NCI-H345 treated with DMSO at 0.1 percent for 48 hours (cell line): ENCODE data around the gene SELL.
"Not testable (repeated sequence)": the region's sequence is repeated elsewhere in the genome, so short reads cannot be mapped to it uniquely, and the experiment has no call there.

ENCODE experiments used
- DNase-seq: peaks from one replicate; lab custom pipeline; 2025; ENCODE audit not compliant: unreplicated experiment; lab: John Stamatoyannopoulos, UW

SELL gene

GRCh38 chr1:169711469-169712308, at the start of gene SELL:
Gene SELL, minus strand, starts transcription at chr1:169711620. Its CDS starts 122 bp downstream, at chr1:169711498.
- peak; percentile 10 for DNase-seq

GRCh38 chr1:169759038-169759437, 47.6 kb upstream of the SELL start:
- DNase-seq: no peak

- no peak for DNase-seq
Measured at GRCh38 chr1:169753549-169753948, 42.1 kb upstream of the SELL start.

- DNase-seq: no peak
Measured at GRCh38 chr1:169750041-169750440, 38.6 kb upstream of the SELL start.

GRCh38 chr1:169746550-169746949, 35.1 kb upstream of the SELL start:
- DNase-seq: no peak

GRCh38 chr1:169745015-169745861, 33.8 kb upstream of the SELL start:
- DNase-seq: no peak

GRCh38 chr1:169741666-169742394, 30.4 kb upstream of the SELL start:
- DNase-seq: no peak

GRCh38 chr1:169739980-169740379, 28.6 kb upstream of the SELL start:
- DNase-seq: no peak

GRCh38 chr1:169733924-169734323, 22.5 kb upstream of the SELL start, which contains the start of gene SELE:
Gene SELE, minus strand, starts transcription at chr1:169734079. Its CDS starts 467 bp downstream, at chr1:169733612.
- no peak for DNase-seq

GRCh38 chr1:169731446-169731845, 20.0 kb upstream of the SELL start:
- DNase-seq: no peak

- no peak for DNase-seq
Measured at GRCh38 chr1:169729991-169730390, 18.6 kb upstream of the SELL start.

- no peak for DNase-seq
Measured at GRCh38 chr1:169727307-169727706, 15.9 kb upstream of the SELL start.

- DNase-seq: no peak
Measured at GRCh38 chr1:169726851-169727250, 15.4 kb upstream of the SELL start.

GRCh38 chr1:169725930-169726329, 14.5 kb upstream of the SELL start:
- no peak for DNase-seq

- DNase-seq: no peak
Measured at GRCh38 chr1:169724168-169724567, 12.7 kb upstream of the SELL start.

GRCh38 chr1:169723763-169724162, 12.3 kb upstream of the SELL start:
- no peak for DNase-seq

GRCh38 chr1:169722779-169723178, 11.4 kb upstream of the SELL start:
- no peak for DNase-seq

- not testable (repeated sequence) for DNase-seq
Measured at GRCh38 chr1:169715100-169715499, 3.7 kb upstream of the SELL start.

- DNase-seq: not testable (repeated sequence)
Measured at GRCh38 chr1:169713090-169713489, 1.7 kb upstream of the SELL start.

GRCh38 chr1:169712309-169712631, 850 bp upstream of the SELL start:
- no peak for DNase-seq

- DNase-seq: no peak
Measured at GRCh38 chr1:169708647-169709046, 2.8 kb downstream of the SELL start.
